Fibroblast of skin of left biceps (primary cell): ENCODE measurements around the gene ASB10.

ENCODE experiments used
- DNase-seq, 2 experiments: peaks; one replicate each; pipeline ENCODE4 v3.0.0-alpha.2; 2013; ENCODE audit warnings: low read depth in 2 of 2

Gene ASB10

DNA sequence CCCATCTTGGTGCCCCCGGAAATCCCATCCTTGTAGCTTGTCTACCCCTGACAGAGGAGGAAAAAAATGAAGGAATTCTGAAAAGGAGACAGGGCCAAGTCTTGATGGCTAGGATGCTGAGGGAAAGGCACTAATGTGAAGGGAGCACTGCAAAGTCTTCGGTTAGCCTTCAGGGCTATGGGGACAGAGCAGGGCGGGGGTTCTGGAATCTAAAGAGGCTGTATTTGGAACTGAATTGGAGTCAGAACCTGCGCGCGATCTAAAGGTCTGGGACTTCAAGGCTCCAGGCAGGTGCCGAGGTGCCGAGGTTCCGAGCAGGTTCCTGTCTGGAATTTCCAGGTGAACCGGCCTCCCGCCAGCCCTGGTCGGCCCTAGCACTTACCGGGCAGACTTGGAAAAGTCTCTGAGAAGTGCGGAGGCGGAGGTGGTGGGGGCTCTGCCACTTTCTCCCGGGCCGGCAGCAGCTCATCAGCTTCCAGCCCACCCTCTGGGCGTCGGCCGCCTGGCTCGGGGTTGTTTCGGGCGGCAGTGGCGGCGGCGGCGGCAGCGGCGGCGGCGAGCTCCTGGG is 20.3 kb downstream of the ASB10 start:
- DNase-seq: no peak

- no peak for DNase-seq
Measured at GRCh38 chr7:151161757-151162156, 25.3 kb downstream of the ASB10 start.

DNA sequence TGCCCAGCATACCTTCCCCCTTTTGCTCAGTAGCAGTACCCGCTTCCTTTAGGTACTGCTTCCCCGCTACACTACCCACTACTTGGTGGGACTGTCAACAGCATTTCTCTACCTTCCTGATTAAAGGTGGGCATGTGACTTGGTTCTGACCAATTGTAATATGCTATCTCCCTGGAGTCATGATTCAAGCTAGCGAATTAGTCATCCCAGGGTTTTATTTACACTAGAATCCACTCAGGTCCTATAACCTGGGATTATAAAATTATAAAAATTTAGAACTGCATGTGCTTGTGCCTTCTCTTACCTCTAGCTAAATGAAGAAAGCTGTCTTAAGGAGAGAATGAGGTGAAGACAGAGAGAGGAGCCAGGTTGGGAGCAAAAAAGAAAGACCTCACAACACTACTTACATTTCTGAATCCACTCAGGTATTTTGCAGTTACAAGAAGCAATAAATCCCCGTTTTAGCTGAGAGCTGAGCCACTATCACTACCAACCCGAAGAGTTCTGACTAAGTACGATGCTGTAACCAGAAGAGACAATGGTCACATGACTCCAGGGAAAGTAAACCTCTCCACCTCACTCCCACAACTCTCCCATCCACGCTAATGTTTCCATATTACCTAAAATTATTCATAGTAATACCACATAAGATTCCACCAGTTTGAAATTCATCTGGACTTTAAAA is 29.3 kb downstream of the ASB10 start:
- no peak for DNase-seq

- DNase-seq: no peak
Measured at GRCh38 chr7:151152643-151153513, 34.2 kb downstream of the ASB10 start.

DNA sequence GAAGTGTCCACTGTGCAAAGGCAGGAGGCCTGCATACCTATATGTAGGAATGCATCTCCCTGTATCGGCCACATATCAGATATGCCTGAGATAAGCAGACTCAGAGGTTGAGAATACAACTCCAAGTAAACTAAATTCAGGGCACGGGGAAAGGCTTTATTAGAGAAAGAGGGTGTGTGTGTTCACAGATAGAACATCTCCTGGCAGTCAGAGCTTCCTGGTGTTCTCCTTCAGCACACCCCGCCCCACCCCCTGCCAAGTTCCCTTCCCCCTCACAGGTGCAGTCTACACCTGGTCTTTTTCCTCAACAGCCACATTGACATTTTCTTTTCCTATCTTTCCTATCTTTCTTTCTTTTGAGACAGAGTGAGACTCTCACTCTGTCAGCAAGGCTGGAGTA is 36.7 kb downstream of the ASB10 start:
- no peak for DNase-seq

DNA sequence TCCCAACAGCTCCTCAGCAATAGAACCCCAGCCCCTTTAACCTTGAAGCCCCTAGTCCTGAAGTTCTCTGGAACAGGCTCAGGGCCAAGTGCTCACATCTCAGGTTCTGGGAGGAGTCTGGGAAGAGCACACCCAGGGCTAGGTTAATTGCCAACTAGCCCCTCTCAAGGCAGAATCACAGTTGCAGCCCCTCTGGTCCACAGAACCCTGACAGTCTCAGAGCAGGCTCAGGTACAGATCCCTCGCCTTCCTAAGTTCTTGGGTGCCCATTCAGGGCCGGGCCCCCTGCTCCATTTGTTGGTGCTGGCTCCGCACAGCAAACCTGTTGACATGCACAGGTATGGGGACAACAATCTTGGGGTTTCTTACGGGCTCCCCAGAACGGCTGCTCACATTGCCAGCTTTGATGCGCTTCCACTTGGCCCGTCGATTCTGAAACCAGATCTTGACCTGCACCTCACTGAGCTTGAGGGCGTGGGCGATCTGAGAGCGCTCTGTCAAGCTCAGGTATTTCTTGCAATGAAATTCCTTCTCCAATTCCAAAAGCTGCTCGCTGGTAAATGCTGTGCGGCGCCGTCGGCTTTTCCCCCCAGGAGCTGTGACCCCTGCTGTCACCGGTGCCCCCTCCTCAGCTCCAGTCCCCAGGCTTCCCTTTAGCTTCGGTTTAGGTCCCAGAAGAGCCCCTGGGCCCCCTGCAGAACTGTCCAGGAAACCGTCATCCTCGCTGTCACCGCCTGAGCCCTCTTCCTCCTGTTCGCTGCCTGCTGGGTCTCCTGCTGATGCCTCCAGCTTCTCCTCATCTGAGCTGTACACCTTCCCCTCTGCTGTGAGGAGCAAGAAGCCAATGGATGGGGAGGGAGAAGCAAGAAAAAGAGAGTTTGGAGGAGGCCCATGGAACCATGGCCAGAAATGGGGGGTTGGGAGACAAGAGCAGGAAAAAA is 38.5 kb downstream of the ASB10 start:
- DNase-seq: no peak

DNA sequence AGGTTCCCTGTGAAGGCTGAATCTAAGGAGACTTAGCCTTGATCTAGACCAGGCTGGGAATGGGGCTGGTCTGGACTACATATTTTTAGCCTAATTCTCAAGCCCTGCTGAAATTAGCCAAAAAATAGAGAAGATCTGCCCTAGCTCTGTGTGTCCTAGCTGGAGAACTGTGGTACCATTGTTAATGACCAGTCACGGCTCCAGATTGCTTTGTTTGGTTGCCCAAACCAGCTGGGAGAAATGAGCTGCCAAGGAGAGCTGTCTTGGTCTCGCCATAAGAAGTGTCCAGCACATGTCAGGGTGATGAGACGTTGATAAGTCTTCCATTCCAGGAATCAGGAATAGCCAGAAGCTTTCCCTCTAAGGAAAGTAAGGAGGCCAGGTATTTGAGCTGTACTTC is 40.3 kb downstream of the ASB10 start:
- no peak for DNase-seq

GRCh38 chr7:151144387-151144786 is 42.7 kb downstream of the ASB10 start:
- no peak for DNase-seq

DNA sequence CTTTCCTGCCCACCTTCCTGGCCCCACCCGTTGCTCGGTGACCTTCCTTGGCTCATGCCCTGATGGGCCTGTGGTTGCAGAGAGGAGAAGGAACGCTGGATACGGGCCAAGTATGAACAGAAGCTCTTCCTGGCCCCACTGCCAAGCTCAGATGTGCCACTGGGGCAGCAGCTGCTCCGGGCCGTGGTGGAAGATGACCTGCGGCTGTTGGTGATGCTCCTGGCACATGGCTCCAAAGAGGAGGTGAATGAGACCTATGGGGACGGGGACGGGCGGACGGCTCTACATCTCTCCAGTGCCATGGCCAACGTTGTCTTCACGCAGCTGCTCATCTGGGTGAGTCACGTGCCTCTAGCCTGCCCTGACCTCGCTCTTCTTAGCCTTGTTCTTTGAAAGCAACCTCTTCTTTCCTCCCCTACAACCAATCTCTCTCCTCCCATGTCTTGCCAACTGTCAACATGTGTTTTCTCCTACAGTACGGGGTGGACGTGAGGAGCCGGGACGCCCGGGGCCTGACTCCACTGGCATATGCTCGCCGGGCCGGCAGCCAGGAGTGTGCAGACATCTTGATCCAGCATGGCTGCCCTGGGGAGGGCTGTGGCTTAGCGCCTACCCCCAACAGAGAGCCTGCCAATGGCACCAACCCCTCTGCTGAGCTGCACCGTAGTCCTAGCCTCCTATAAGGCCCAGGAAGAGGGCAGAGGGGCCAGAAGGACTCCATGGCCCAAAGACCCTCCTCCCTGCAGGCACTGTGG is 43.6 kb downstream of the ASB10 start:
- DNase-seq: no peak

- no peak for DNase-seq
Measured at GRCh38 chr7:151142686-151143040, 44.4 kb downstream of the ASB10 start.

DNA sequence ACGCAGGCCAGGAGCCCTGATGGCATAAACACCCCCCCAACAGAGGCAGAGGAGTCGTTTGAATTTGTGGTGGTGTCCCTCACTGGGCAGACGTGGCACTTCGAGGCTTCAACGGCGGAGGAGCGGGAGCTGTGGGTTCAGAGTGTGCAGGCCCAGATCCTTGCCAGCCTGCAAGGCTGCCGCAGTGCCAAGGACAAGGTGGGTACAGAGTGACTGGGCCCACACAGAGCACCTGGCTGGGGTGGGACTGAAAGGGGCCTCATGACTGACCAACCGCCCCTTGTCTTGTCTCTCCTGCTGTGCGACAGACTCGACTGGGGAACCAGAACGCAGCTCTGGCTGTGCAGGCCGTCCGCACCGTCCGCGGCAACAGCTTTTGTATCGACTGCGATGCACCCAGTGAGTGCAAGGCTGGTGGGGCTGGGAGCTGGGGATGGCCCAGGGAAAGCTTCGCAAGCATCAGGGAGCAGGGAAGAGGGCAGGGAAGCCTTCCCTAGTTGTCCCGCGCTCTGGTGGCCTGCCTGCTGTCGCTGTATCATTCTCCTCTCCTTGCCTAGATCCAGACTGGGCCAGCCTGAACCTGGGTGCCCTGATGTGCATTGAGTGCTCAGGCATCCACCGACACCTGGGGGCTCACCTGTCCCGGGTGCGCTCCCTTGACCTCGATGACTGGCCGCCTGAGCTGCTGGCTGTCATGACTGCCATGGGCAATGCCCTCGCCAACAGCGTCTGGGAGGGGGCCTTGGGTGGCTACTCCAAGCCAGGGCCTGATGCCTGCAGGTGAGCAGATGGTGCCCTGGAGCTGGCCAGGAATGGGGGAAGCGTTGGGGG is 45.0 kb downstream of the ASB10 start:
- DNase-seq: no peak

DNA sequence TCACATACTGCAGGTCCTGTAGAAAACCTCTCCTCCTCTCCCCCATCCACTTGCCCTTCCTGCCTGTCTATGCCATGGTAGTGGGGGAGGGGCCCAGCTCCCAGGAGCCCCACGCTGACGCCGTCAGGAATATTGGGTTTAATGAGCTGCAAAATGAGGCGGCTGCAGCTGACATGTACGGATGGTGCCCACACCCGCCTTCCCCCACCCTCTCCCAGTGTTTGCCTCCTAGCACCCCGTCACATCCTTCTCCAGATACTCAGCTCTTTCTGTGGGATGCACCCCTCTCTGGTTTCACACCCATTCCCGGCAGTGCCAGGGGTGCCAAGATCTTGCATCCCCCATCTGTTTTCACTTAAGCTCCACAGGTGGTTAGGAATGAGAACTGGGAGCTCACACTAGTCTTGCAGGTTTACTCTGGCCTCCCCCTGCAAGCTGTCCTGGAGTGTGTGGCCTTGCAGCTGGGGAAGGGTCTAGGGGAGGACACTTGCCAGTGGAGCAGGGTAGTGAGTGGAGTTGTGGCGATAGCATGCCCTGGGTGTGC is 45.7 kb downstream of the ASB10 start:
- DNase-seq: no peak

GRCh38 chr7:151140826-151141225 is 46.2 kb downstream of the ASB10 start:
- DNase-seq: no peak

- no peak for DNase-seq
Measured at GRCh38 chr7:151139791-151140190, 47.3 kb downstream of the ASB10 start.

DNA sequence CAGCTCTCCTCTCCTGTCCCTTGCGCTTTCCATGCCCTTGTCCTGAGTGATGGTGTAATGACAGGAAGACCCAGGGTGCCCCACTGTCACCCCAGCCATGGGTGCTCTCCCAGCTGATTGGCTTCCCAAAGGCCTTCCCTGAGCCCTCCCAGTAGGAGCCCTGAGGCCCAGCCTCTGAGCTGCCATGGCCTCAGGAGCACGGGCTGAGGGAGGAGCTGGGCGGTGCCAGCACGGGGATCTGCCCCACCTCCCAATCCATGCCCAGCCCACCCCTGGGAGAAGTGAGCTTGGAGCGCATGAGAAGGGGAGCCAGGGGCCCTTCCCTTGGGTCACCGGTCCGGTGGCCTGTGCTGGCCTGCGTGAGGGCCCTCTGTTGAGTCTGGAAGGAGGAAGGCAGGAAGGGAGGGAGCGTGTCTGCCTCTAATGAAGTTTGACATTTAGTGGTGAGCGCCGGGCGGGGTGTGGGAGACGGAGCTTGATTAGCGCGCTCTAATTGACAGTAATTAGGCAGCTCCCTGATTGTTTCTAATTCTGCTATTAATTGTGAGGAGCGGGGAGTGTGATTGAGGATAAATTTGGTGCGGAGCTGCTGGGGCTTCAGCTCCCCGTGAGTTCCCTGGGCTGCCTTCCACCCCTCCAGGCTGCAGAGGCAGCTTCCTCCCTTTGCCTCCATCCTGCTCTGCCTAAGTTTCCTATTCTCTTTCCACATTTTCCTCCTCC is 47.8 kb downstream of the ASB10 start:
- no peak for DNase-seq

- no peak for DNase-seq
Measured at GRCh38 chr7:151138153-151138851, 48.7 kb downstream of the ASB10 start.

- no peak for DNase-seq
Measured at GRCh38 chr7:151137791-151138152, 49.3 kb downstream of the ASB10 start.

GRCh38 chr7:151137076-151137675 is 49.9 kb downstream of the ASB10 start:
- DNase-seq: no peak
